Inflammatory macrophage treated with lipopolysaccharide for 4 hours (primary cell): ENCODE results near the gene SELENOS.
"Not testable (repeated sequence)": the region's sequence is repeated elsewhere in the genome, so short reads cannot be mapped to it uniquely, and the experiment has no call there.

Experiments
- DNase-seq: peaks from one replicate; pipeline ENCODE4 v3.0.0-alpha.2; 2020

Gene SELENOS

DNA sequence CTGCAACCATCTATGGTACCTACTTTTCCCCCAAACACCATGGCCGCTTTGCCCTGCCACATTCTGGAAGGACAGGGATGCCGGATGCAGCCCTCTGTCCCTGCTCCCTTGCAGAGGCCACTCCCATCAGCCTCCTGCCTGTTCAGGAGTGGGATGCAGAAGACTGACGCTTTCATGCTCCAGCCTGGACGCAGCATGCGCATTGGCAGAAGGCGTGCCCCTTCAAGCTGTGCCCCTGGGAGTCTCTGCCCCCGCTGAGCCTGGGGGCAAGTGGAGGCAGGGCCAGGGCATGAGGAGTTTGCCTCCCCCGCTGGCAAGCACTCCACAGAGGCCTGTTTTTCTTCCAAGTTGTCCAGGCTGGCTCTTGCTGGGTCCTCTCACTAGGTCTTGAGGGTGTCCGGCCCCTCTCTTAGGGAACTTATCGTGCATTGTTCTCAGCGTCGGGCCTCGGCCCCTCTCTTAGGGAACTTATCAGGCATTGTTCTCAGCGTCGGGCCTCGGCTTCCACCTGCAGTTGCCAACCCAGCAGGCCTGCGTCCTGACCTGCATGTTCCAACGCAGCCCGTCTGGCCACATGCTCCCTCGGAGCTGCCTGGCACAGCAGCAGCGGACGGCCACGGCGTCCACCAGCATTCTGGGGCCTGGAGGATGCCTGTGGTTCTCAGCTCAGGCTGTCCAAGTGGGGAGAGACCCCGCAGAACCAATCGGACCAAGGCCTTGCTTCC lies 32.3 kb upstream of the SELENOS start:
- DNase-seq, result no peak

DNA sequence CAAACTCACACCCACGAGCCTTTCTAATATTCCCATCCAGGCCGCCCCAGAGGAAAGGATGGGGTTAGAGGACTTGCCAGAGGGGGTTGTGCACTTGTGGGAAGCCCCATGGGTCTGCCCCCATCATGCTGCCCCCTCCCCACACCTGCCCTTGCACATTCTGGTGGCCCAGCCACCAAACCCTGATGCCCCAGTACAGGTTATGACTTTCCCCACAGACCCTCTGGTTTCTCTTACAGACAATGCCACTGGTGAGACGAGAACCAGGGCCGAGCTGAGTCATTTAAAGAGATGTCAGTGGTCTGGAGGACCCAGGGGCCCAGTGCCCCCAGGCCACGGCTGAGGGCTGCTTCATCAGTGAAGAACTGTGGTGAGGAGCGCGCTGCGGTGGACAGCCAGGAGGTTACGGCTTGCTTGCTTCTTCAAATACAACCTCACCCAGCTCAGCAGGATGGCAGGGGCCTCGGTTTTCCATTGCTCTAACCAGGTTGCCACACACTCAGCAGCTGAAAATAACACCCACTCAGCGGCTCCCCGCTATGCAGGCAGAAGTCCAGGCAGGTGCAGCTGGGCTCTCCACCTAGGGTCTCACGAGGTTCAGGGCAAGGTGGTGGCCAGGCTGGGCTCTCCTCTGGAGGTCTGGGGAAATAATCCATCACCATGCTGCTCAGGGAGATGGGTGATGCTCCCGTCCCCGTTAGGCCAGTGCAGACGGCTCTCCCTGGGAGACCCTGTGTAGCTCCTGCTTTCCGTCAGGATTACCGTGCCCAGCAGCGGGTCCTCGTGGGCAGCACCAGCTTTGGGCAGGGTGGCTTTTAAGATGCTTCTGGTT lies 31.5 kb upstream of the SELENOS start:
- no peak for DNase-seq

DNA sequence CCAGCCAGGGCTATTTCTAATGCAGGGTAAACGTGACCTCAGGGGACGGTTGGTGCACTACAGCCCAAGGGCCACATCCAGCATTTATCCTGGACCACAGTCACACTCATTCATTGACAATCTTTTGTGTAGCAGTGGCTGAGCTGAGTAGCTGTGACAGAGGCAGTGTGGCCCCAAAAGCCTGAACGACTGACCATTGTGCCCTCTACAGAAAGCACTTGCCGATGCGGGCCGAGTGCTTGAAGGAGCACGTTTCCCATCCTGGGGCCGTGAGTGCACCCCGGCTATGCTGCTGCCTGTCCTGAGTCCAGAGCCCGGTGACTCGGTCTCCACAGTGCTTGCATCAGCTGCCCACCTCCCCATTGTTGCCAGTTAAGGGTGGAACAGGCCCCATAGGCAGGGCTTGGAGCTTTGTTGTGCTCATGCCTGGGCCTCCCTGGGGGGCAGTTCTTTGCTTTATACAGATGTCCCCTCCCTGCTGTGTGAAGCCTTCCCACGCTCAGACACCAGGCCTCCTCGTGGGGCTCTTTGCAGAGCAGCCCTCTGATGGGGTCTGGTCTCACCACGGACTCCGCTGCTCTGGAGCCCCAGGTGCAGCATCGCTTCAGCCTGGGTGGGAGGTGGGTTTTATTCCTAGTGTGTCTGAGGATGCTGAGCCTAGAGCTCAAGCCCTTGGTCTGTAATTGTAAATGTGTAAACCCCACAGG lies 30.8 kb upstream of the SELENOS start:
- no peak for DNase-seq

DNA sequence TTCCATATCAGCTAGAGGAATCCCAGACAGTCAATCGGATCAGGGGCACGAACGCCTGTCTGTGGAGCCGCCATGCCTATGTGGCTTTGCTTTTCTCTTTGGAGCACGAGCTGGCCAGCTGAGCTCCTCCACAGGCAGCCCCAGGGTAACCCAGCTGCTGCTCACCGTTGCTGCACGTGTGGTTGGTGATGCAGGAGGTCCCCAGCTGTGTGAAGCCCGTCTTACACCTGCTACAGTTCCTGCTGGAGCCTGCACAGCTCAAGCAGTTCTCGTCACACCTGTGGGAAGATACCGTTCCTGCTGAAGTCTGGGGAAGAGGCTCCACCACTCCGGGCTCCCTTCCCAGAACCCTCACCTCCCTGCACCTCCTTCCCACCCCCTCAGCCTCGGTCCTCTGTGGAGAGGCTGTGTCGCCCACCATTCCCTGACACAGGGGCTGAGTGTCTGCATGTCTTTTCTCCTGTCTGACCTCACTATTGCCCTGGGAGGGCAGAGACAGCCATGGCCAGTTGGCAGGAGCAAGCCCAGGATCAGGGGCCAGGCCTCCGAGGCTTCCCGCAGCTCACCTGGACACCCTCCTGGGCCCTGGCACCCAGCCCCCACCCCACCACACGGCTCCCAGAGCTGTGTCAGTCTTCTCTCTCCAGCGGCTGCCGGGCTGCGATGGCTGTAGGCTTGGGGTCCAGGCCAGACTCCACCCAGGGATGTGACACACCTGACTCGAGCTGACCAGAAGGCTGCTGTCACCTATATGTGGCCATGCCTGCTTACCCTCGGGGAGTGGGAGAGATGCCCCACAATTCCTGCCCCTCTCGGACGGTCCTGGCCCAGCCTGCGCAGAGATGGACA lies 30.0 kb upstream of the SELENOS start:
- DNase-seq, result no peak

DNA sequence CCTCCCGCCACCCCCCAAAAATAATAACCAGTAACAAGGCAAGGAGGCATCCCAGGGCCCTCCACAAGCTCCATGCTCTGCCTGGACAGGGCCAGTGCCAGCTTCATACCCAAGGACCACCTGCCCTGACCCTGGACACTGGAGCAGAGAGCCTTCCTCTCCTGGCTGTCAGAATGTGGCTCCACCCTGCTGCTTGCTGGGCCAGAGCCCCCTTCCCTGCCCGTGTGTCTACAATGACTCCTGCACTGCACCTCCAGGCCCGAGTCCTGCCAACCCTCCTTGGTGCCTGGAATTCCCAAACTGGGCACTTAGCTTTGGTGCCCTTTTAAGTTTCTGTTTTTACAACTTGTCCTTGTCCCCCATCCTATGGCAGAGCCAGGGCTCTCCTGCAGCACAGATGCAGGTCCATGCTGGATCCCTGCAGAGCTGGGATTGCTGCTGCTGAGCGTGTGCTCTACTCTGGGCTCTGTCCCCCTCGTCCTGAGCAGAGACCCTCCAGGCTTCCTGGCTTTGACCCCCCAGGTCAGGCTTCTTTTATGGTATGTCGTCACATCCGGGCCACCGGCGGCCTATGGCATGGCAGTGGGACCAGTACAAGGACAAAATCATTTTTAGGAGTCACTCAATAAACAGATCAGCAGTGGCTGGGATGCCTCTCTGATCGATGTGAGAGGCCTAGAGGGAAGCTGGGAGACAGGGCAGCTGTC lies 29.2 kb upstream of the SELENOS start:
- DNase-seq, result no peak

DNA sequence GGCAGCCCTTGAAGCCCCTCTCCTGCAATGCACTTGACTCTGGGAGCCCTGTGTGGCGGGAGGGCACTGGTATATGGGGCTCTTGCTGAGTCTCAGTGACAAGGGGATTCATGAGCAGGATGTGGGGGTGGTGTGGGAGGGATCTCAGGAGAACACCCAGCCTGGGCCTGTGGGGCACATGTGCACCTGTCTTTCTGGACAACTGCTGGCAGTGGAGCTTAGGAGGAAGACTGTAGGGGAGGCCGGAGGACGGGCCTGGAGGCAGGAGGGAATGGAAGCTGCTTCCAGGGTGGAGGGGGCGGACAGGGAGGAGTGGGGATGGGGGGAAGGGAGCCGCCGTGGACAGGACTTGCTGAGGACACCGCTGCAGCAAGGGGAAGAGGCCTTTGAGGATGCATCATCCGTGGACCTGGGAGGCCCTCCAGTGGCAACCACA lies 28.6 kb upstream of the SELENOS start:
- DNase-seq, result no peak

DNA sequence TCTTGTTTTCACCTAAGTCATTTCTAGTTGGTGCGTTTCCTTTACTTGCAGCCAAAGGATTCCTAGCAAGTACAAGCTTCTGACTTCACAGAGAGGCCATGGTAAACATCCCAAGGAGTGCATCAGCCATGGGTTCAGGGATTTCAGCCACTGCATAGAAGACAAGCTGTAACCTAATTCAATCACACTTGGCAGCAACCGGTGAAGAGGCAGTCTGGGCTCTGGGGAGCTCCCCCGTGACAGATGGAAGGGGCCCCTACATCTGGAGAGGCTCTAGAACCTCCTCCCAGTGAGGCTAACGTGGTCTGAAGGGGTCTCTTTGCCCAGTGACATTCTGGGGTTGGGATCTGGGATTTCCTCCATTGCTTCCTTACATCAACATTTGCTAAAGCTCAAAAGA lies 26.1 kb upstream of the SELENOS start:
- no peak for DNase-seq

DNA sequence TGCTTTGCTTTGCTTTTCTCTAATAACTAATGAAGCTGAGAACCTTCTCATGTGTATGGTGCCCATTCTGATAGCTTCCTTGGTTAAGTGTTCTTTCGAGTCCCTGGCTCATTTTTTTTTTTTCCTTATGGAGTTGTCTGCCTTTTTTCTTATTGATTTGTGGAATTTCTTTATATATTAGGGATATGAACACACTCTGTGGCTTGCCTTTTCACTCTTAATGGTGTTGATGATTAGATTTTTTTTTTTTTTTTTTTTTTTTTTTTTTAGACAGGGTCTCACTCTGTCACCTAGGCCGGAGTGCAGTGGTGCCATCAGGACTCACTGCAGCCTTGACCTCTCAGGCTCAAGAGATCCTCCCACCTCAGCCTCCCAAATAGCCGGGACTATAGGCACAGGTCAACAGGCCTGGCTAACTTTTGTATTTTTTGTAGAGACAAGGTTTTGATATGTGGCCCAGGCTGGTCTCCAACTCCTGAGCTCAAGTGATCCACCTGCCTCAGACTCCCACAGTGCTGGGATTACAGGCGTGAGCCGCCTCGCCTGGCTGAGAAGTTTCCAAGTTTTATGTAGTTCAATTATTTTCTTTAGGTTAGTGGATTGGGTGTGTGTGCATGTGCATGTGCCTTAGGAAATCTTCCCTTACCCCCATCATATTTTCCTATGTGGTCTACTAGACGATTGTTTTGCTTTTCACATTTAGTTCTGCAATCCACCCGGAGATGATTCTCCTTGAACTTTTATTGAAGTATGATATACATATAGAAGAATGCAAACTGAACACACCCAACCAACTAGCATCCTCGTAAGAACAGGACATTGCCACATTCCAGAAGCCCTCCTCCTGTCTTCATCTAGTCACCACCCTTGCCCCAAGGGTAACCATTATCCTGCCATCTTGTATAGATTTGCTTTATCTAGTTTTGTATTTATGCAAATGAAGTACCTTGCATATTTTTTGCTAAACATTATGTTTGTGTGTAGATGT lies 19.4 kb upstream of the SELENOS start:
- DNase-seq, result no peak

DNA sequence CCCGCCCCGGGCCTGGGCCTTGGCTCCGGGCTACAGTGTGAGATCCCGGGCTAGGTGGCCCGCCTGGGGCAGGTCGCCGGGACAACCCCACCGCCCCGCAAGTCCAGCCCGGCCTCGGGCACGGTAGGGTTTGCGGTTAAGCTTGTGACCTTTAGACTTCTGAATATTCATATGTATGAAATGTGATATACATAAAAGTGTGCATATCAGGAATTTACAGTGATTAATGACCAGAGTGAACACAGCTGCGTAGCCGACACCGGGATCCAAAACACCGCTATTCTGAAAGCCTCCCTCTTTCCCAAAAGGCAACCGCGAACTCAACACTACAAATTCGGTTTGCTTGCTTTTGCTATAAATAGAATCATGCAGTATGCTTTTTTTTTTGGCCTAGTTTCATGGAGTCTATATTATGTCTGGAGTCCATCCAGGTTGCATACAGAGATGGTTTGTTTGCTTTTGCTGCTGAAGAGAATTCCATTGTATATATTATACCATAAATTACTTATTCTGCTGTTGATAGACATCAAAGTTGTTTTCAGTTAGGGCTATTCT lies 18.4 kb upstream of the SELENOS start:
- DNase-seq, result no peak

DNA sequence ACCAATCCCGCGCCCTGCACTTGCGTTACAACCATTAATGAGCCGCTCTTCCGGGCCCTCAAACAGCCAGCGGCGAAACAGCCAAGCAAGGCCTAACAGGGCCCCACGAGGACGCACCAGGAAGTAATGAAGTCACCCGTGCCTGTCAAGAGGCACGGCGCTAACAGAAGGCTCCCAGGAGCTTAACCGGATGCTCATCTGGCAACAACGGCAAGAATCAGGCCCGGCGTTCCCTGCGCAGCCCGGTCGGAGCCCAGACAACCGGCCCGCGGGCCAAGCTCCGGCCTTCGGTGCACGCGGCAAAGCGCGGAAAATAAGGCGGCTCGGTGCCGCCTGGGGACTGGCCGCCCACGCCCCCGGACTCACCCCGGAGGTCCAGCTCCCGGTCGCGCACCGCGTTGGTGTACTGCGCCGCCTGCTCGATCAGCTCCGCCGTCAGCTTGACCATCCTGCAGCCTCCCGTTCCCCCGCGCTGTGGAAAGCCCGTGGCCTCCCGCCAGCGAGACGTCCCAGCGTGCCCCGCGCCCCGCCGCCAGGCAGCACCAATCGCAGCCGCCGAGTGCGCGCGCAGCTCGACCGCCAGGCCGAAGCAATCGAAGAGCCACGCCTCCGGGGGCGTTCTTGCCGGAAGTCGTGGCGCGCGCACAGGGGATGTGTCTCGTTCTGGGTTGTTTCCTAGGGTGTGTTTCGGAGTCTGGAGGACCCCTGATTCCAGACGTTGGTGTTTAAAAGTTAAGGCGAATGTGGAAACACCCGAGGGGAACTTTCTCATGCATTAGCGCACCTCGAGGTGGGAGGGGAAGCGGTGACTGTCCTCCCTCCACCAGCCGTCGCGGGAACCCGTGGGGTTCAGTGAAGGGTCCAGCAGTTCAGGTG lies 17.7 kb upstream of the SELENOS start, which contains the start of gene SNRPA1:
Gene SNRPA1 (minus strand): TSS at position 518 of the 876 bp plus-strand sequence. CDS start 70 bp downstream, at position 448.
- DNase-seq, result peak; percentile 97

DNA sequence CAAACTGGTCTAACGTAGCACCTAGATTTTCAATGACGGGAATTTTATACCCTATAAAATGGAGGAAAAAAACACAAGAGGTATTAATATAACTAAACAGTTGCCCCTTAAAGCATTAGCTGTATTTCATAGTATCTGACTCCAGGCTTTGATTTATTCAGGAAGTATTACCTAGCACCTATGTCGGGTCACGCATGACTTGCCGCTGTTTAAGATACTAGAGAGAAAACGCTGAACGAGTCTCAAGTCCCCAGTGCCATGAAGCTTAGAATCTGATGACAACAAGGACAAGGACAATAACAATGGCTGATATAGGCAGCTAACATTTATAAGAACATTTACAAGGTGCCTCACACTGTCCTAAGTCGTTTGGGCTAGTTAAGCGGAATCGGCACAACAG lies 15.8 kb upstream of the SELENOS start:
- DNase-seq, result no peak

DNA sequence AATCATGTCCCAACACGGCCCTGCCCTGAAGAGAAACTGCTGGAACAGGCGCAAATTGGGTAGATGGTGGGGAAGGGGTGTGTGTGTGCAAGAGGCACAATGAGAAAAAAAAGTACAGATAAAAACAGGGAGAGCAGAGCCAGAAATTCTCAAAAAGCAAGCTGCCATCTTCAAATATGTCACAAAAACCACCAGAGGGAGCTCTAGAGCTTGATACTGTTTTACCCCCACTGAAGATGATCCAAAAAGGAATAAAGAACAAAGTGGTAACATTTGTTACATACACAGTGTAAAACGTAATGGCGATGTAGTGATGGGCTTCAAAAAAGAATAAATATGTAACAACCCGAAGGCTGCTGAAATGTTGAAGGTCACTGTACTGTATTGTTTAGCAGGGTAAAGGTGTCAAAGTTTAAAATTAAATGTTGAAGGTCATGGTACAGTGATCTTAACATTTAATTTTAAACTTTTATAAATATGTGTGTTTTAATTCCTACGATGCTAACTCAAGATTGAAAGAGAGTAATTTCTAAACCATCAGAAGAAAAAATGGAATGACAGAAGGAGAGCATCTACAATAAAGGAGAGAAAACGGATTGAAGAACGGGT lies 11.7 kb upstream of the SELENOS start:
- peak; percentile 70 for DNase-seq

DNA sequence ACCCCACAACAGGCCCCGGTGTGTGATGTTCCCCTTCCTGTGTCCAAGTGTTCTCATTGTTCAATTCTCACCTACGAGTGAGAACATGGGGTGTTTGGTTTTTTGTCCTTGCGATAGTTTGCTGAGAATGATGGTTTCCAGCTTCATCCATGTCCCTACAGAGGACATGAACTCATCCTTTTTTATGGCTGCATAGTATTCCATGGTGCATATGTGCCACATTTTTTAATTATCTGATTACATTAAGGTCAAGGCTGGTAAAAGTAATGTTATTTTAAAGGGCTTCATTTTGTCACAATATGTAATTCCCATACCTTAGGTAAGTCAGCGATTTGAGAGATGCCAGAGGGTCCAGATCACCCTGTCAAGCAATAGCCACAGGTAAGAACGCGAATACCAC lies 10.1 kb upstream of the SELENOS start:
- DNase-seq, result not testable (repeated sequence)

DNA sequence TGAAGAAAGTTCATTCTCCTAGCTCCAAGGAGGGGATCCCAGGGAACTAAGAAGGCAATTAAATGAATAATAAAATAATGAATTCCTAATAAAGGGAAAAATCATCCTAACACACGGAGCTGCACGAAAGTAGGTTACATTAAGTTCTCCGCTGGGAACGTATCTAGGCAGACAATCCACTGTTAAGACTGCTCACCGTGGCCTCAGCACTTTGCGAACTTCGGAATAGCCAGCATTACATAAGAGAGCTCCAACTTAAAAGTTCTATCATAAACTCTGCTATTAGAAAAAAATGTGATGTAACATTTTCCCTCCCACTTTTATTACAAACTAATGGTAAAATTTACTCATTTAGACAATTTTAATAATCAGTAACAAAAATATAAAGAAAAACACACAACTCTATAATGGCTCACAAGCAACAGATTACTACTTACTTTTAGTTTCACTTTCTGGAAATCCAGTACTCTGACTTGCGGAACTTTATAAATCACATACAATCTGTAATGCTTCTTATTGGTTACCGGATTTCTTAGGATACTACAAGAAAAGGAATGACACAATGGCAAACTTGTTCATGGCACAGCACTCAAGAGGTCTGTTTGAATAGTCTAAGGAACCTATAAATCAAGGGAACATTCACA lies 9.3 kb upstream of the SELENOS start:
- DNase-seq, result peak; percentile 34

DNA sequence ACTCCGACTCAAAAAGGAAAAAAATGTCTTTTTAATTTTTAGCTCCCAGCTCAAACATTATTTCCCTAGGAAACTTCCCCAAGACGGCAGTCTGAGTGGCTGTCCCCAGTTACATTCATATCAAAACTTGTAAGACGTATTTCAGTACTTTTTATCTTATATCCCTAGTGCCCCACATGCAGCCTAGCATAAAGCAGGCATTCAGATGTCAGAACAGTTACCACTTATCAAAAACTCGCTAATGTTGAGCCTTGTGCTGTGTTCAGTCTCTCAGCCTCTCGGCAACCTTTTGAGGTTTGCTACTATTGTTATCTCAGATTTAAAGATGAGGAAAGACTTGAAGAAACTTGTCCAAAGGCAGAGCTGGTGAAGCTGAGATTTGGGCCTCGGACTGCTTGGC lies 6.6 kb upstream of the SELENOS start:
- no peak for DNase-seq

DNA sequence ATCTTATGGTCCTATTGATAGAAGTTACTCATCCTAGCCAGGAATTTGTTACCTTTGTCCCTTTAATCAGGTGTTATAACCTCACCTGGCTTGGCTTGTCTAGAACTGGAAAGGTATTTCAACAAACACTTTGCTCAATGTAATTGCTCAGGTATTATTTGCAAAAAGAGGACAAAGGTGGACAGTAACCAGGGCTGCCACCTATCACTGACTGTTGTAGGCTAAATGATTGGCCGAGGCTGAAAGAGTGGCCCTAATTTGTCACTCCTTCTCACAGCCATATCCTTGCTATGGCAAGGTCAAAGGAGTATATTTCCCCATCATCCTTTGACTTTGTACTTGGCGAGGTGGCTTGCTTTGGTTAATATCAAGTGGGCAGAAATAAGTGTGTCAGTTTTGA lies 2.7 kb upstream of the SELENOS start:
- DNase-seq, result no peak

DNA sequence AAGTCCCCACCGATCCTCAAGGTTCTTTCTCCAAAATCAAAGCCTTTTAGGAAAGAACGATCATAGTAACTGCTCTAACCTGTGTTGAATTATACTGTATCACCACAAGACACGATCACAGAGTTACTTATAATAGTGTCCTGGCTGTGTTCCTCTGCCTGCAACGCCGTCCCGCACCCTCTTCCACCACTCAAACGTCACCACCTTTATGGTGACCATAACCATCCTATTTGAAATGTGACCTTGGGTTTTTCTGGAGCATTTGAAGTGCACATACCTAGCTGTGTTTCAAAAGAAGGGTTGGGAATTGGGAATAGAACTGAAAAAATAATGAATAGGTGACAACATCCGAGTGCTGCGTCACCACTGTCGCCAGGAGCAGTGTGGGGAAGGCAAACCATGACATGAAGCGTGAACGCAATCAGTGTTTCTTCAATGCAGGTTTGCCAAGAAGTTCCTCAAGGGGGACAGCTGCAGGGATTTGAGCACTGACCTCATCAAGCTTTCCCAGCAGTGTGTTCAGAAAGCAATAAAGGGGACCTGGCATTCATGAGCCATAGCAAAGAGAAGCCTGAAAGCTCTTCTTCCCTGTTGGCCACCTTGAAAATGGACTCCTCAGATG lies 769 bp upstream of the SELENOS start:
- DNase-seq, result no peak
